ENCODE data around the gene KCNN3.
"Not testable (repeated sequence)": the region's sequence is repeated elsewhere in the genome, so short reads cannot be mapped to it uniquely, and the experiment has no call there.

The KCNN3 gene

DNA sequence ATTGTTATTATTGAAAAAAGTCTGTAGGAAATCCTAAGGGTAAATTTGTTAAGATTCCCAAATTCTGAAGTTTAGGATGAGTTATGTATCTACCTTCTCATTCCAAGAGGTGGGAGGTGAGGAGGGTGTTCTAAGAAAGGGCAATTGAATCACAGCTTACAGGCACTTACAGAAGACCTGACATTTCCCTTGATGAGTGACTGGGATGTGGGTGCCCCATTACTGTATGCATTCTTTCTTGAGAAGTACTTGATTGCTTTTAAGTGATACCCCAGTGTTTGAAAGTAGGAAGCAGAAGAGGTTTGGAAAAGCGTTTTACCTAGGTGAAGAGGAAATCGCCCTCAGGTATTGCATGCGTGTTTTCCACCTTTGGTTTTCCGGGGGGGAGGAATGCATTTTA lies 175.1 kb downstream of the KCNN3 start:
- ChIA-PET POLR2A (no interaction called here), CTCF (no interaction called here)
- no peak for DNase-seq (ENCODE audit: extremely low spot score)
- TF ChIP-seq, protein P1, sequence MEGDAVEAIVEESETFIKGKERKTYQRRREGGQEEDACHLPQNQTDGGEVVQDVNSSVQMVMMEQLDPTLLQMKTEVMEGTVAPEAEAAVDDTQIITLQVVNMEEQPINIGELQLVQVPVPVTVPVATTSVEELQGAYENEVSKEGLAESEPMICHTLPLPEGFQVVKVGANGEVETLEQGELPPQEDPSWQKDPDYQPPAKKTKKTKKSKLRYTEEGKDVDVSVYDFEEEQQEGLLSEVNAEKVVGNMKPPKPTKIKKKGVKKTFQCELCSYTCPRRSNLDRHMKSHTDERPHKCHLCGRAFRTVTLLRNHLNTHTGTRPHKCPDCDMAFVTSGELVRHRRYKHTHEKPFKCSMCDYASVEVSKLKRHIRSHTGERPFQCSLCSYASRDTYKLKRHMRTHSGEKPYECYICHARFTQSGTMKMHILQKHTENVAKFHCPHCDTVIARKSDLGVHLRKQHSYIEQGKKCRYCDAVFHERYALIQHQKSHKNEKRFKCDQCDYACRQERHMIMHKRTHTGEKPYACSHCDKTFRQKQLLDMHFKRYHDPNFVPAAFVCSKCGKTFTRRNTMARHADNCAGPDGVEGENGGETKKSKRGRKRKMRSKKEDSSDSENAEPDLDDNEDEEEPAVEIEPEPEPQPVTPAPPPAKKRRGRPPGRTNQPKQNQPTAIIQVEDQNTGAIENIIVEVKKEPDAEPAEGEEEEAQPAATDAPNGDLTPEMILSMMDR (IDR thresholded peaks at IDR 0.05; ENCODE audit: control extremely low read depth, extremely low read depth, low read depth, missing control alignments): no peak

- CTCF ChIA-PET: interaction anchor here (1.3 kb wide), 1 partner anchor 18 kb away, joined by 3 read pairs; no protein-coding TSS in a partner anchor
Measured at GRCh38 chr1:154689083-154689482, 181.0 kb downstream of the KCNN3 start.

DNA sequence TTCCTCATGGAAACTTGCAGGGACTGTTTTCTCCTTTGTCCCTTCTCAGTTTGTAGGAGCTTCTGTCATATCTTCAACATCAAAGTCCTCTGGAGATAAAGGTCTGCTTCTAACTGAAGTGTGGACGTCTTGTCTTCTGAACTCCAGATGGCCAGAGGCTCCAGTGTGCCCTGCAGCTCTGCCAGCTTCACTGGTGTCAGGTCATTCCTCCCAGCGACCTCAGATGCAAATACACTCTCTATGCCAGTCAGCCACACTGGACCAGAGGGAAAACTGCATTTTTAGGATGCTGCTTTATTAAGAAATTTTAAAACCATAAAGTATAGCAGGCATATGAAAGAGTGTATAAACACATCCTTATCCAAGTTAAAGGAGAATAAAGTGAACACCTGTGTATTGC lies 183.6 kb downstream of the KCNN3 start:
- CTCF ChIA-PET: interaction anchor here (0.7 to 8.6 kb wide), 3 partner anchors 18 to 60 kb away, joined by 3 to 57 read pairs (median 3); no protein-coding TSS in a partner anchor

More at GRCh38 chr1:154689083-154689482, 181.0 kb downstream of the KCNN3 start:
- POLR2A ChIA-PET: no interaction called here
- no peak for DNase-seq (ENCODE audit: extremely low spot score)
- TF ChIP-seq, protein P1 (IDR thresholded peaks at IDR 0.05; ENCODE audit: control extremely low read depth, extremely low read depth, low read depth, missing control alignments): no peak

DNA sequence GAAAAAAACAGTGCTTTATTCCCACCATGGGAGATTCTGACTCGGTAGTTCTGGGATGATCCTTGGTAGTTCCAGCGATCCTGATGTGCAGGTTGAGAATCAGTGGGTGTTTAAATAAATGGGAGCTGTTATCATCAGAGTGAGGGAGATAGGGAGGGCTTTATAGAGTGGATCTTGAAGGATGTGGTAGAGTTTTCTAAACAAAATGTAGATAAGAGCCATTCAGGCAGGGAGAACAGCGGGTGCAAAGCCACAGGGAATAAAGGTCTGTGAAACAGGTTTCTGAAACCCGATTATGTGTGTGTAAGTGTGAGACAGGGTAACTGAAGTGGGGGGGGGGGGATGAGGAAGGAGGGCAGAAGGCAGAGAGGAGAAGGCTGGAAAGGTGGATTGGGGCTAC lies 186.3 kb downstream of the KCNN3 start:
- TF ChIP-seq, protein P1 (IDR thresholded peaks at IDR 0.05; ENCODE audit: control extremely low read depth, extremely low read depth, low read depth, missing control alignments): no peak
- POLR2A ChIA-PET: no interaction called here
- no peak for DNase-seq (ENCODE audit: extremely low spot score)
- CTCF ChIA-PET: interaction anchor here (1.0 to 8.6 kb wide), 4 partner anchors 15 to 124 kb away, joined by 3 to 57 read pairs (median 4); no protein-coding TSS in a partner anchor

More for the DNA sequence above, 183.6 kb downstream of the KCNN3 start:
- POLR2A ChIA-PET: no interaction called here
- DNase-seq (ENCODE audit: extremely low spot score): no peak
- TF ChIP-seq, protein P1 (IDR thresholded peaks at IDR 0.05; ENCODE audit: control extremely low read depth, extremely low read depth, low read depth, missing control alignments): no peak

DNA sequence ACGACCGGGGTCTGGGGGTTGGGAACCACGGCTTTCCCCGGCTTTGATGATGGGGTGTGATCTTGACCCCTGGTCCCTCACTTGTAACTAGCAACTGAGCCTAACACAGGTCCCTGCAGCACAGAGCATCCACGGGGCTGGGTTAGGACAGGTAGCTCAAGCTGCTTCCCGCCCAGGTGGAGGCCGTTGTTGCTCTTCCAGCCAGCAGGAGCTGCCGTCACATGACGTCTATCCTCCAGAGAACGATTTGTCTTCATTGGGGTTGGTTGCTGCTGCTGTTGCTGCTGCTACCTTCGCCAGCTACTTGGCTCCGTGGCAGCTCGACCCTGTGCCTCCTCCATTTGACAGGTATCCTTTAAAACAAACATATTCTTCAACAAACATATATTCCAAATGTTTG lies 187.8 kb downstream of the KCNN3 start:
- ChIA-PET POLR2A (no interaction called here), CTCF (interaction anchor here (1.2 to 8.6 kb wide), 4 partner anchors 13 to 409 kb away, joined by 3 to 57 read pairs (median 4); no protein-coding TSS in a partner anchor)
- TF ChIP-seq, protein P1 (IDR thresholded peaks at IDR 0.05; ENCODE audit: control extremely low read depth, extremely low read depth, low read depth, missing control alignments): no peak

DNA sequence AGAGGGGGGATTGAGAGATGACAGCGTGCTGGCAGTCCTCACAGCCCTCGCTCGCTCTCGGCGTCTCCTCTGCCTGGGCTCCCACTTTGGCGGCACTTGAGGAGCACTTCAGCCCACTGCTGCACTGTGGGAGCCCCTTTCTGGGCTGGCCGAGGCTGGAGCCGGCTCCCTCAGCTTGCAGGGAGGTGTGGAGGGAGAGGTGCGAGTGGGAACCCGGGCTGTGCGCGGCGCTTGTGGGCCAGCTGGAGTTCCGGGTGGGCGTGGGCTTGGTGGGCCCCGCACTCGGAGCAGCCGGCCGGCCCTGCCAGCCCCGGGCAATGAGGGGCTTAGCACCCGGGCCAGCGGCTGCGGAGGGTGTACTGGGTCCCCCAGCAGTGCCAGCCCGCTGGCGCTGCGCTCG lies 192.2 kb downstream of the KCNN3 start:
- POLR2A ChIA-PET; DNase-seq (ENCODE audit: extremely low spot score): not testable (repeated sequence)
- CTCF ChIA-PET: interaction anchor here (8.6 kb wide), 1 partner anchor 9 kb away, joined by 57 read pairs; no protein-coding TSS in a partner anchor

More for the DNA sequence above, 187.8 kb downstream of the KCNN3 start:
- no peak for DNase-seq (ENCODE audit: extremely low spot score)

GRCh38 chr1:154676847-154677246 lies 193.2 kb downstream of the KCNN3 start:
- CTCF ChIA-PET, POLR2A ChIA-PET: not testable (repeated sequence)

DNA sequence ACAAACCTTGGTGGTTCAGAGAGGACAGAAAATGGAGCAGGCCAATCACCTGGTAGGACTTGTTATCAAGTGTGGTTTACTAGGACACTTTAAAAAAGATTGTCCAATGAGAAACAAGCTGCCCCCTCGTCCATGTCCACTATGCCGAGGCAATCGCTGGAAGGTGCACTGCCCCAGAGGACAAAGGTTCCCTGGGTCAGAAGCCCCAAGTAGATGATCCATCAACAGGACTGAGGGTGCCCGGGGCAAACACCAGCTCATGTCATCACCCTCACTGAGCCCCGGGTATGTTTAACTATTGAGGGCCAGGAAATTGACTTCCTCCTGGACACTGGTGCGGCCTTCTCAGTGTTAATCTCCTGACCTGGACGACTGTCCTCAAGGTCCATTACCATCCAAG lies 195.6 kb downstream of the KCNN3 start:
- CTCF ChIA-PET; DNase-seq (ENCODE audit: extremely low spot score); POLR2A ChIA-PET: not testable (repeated sequence)

More at GRCh38 chr1:154676847-154677246, 193.2 kb downstream of the KCNN3 start:
- DNase-seq (ENCODE audit: extremely low spot score): not testable (repeated sequence)

- POLR2A ChIA-PET; DNase-seq (ENCODE audit: extremely low spot score): not testable (repeated sequence)
- CTCF ChIA-PET: interaction anchor here (1.2 to 7.7 kb wide), 3 partner anchors 10 to 345 kb away, joined by 4 to 57 read pairs (median 53); partner anchors contain the start of gene KCNN3
Measured at GRCh38 chr1:154672245-154672644, 197.8 kb downstream of the KCNN3 start.

- CTCF ChIA-PET: interaction anchor here (1.0 to 7.7 kb wide), 4 partner anchors 11 to 207 kb away, joined by 3 to 62 read pairs (median 55); partner anchors contain the start of gene KCNN3
- POLR2A ChIA-PET; DNase-seq (ENCODE audit: extremely low spot score): not testable (repeated sequence)
Measured at GRCh38 chr1:154671412-154671811, 198.7 kb downstream of the KCNN3 start.

GRCh38 chr1:154670310-154671270 lies 199.5 kb downstream of the KCNN3 start:
- POLR2A ChIA-PET: interaction anchor here (0.6 kb wide), 1 partner anchor 337 kb away, joined by 3 read pairs; no protein-coding TSS in a partner anchor
- CTCF ChIA-PET: interaction anchor here (0.7 to 7.7 kb wide), 45 partner anchors 12 to 408 kb away, joined by 3 to 62 read pairs (median 5); partner anchors contain the start of genes ADAM15, EFNA3, KCNN3 and PMVK
- not testable (repeated sequence) for DNase-seq (ENCODE audit: extremely low spot score)
